ENCODE results near the gene OR9G1.

DNA sequence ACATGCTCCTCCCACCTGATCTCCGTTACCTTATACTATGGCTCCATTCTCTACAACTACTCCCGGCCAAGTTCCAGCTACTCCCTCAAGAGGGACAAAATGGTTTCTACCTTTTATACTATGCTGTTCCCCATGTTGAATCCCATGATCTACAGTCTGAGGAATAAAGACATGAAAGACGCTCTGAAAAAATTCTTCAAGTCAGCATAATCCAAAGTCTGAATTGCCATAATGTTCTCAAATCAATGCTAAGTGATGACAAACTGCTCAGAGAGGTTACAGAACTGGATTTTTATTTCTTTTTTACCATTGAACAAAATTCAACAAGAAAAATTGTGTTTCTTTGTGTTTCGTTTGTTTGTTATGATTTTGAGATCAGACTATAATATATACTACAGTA, 42.0 kb downstream of the OR9G1 start:
- TF ChIP-seq RXRA (IDR thresholded peaks at IDR 0.05; ENCODE audit: borderline replicate concordance, low read depth) (no peak), POLR2AphosphoS5 (IDR thresholded peaks at IDR 0.05; ENCODE audit: low read depth, low read length) (no peak), YY1 (IDR thresholded peaks at IDR 0.05; ENCODE audit: low read depth) (no peak), TAF1 (IDR thresholded peaks at IDR 0.05; ENCODE audit: borderline replicate concordance, low read depth, low read length) (no peak), SIN3A (IDR thresholded peaks at IDR 0.05; ENCODE audit: borderline replicate concordance, low read depth, low read length) (no peak), GABPA (IDR thresholded peaks at IDR 0.05; ENCODE audit: low read depth) (no peak), NRF1 (IDR thresholded peaks at IDR 0.05; ENCODE audit: low read depth, low read length) (no peak), CHD2 (IDR thresholded peaks at IDR 0.05; ENCODE audit: low read length, partially characterized antibody) (no peak), EP300 (IDR thresholded peaks at IDR 0.05; ENCODE audit: borderline replicate concordance in 1 of 2, low read depth in 1 of 2, low read length in 1 of 2) (no peak)
- TF ChIP-seq, protein P1, sequence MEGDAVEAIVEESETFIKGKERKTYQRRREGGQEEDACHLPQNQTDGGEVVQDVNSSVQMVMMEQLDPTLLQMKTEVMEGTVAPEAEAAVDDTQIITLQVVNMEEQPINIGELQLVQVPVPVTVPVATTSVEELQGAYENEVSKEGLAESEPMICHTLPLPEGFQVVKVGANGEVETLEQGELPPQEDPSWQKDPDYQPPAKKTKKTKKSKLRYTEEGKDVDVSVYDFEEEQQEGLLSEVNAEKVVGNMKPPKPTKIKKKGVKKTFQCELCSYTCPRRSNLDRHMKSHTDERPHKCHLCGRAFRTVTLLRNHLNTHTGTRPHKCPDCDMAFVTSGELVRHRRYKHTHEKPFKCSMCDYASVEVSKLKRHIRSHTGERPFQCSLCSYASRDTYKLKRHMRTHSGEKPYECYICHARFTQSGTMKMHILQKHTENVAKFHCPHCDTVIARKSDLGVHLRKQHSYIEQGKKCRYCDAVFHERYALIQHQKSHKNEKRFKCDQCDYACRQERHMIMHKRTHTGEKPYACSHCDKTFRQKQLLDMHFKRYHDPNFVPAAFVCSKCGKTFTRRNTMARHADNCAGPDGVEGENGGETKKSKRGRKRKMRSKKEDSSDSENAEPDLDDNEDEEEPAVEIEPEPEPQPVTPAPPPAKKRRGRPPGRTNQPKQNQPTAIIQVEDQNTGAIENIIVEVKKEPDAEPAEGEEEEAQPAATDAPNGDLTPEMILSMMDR (IDR thresholded peaks at IDR 0.05), result no peak
